HepG2 (cell line): ENCODE measurements around the gene SLC6A6. TPM values are rescaled to one million over a fixed set of nuclear protein-coding genes. Genes with fewer than 3 reads are reported as not detected.

Experiments
- ATAC-seq: fragments of 200-7000 bp; cut with Tn5 transposase; 3 replicates; pipeline ENCODE4 v1.9.1; 2020; ENCODE audit warnings: mild to moderate bottlenecking, moderate library complexity
- BruUV-seq: library from RNA; stranded (reverse); fragments of 400-500 nt; replicated peaks from 2 replicates; lab custom pipeline; 2021; lab: Mats Ljungman, UMichigan
- CTCF ChIA-PET: fragments of 300-600 bp; formaldehyde crosslinking; extraction: SDS; loops from one replicate; lab custom pipeline; 2021; ENCODE audit warnings: low total read pairs, inconsistent platforms, low intra/inter-chr PET ratio; lab: Yijun Ruan, JAX
- POLR2A ChIA-PET: fragments of 350-600 bp; sonication (Branson Sonifier 250); formaldehyde crosslinking; loops from one replicate; lab custom pipeline; 2020; ENCODE audit warnings: antibody characterized with exemption, inconsistent platforms; lab: Yijun Ruan, JAX
- DNase-seq: peaks from one replicate; pipeline ENCODE4 v3.0.0-alpha.2; 2015; ENCODE audit warnings: low spot score
- FAIRE-seq: peaks from 3 replicates; lab custom pipeline; 2011; peaks lifted over from hg19 to GRCh38; lab: Jason Lieb, UNC
- H2AFZ ChIP-seq: one replicate; pipeline ENCODE4 v1.6.1; 2011; ENCODE audit warnings: low read length, inconsistent platforms
- H3K27ac ChIP-seq: fragments of 300-600 bp; 3 replicates; pipeline ENCODE4 v1.8.0; 2011; ENCODE audit warnings: mixed run types, mild to moderate bottlenecking, mixed read lengths, low read length, inconsistent platforms; ENCODE audit not compliant: insufficient read depth; ENCODE audit errors: extremely low read length
- H3K27me3 ChIP-seq, 2 experiments: fragments of 200-600 bp in 1 of 2; 2 replicates in 1 of 2; 3 replicates in 1 of 2; pipeline versions ENCODE4 v1.6.0 to v1.8.0; 2011; ENCODE audit warnings: low read length in 2 of 2, mild to moderate bottlenecking in 2 of 2, moderate library complexity in 2 of 2, inconsistent platforms in 1 of 2; ENCODE audit not compliant: insufficient read depth in 2 of 2, control insufficient read depth in 1 of 2
- H3K36me3 ChIP-seq, 2 experiments: fragments of 200-600 bp in 1 of 2; replicated peaks in 1 of 2; 2 replicates in 1 of 2; 3 replicates in 1 of 2; pipeline versions ENCODE4 v1.5.1 to v1.8.0; 2011; ENCODE audit warnings: low read length in 2 of 2, inconsistent platforms in 1 of 2; ENCODE audit not compliant: insufficient read depth in 2 of 2, control insufficient read depth in 1 of 2
- H3K4me1 ChIP-seq: 2 replicates; pipeline ENCODE4 v1.5.1; 2012; ENCODE audit warnings: low read length, inconsistent platforms; ENCODE audit not compliant: insufficient read depth
- H3K4me2 ChIP-seq: 2 replicates; pipeline ENCODE4 v1.6.0; 2011; ENCODE audit warnings: low read depth, low read length, inconsistent platforms
- H3K4me3 ChIP-seq, 3 experiments: fragments of 200-600 bp in 1 of 3; sonication (generic), shearing (Covaris generic) in 1 of 3; replicated peaks in 1 of 3; 2 replicates each; pipeline ENCODE4 v1.5.1; 2011 to 2016; ENCODE audit warnings: low read length in 3 of 3, inconsistent platforms in 2 of 3, low read depth in 2 of 3, mild to moderate bottlenecking in 2 of 3, control low read depth in 1 of 3, mixed read lengths in 1 of 3; ENCODE audit not compliant: insufficient read depth in 1 of 3
- H3K79me2 ChIP-seq: one replicate; pipeline ENCODE4 v1.6.1; 2011; ENCODE audit warnings: low read length, inconsistent platforms; ENCODE audit not compliant: insufficient read depth
- H3K9ac ChIP-seq: 2 replicates; pipeline ENCODE4 v1.6.0; 2011; ENCODE audit warnings: mild to moderate bottlenecking, low read depth, low read length, inconsistent platforms; ENCODE audit not compliant: insufficient read depth
- H3K9me3 ChIP-seq: 2 replicates; pipeline ENCODE4 v1.5.1; 2012; ENCODE audit warnings: mild to moderate bottlenecking, low read length
- H4K20me1 ChIP-seq: 2 replicates; pipeline ENCODE4 v1.6.0; 2011; ENCODE audit warnings: inconsistent platforms, mild to moderate bottlenecking, low read length, moderate library complexity; ENCODE audit not compliant: insufficient read depth
- FOXO1 ChIP-seq: sonication (generic); formaldehyde crosslinking; IDR thresholded peaks from 2 replicates; pipeline ENCODE4 v1.4.0; 2020; ENCODE audit warnings: missing genetic modification reagents
- NFKBIZ ChIP-seq: IDR thresholded peaks from 2 replicates; pipeline ENCODE4 v1.6.1; 2018; ENCODE audit warnings: missing genetic modification reagents, missing compliant biosample characterization
- SMAD1 ChIP-seq: sonication (generic); formaldehyde crosslinking; IDR thresholded peaks from 2 replicates; pipeline ENCODE4 v1.4.0; 2020; ENCODE audit warnings: missing genetic modification reagents, low read depth, mild to moderate bottlenecking, borderline replicate concordance
- STAT6 ChIP-seq: sonication (generic); formaldehyde crosslinking; IDR thresholded peaks from 2 replicates; pipeline ENCODE4 v1.4.0; 2020; ENCODE audit warnings: missing genetic modification reagents, mild to moderate bottlenecking, borderline replicate concordance
- ZNF280B ChIP-seq: sonication (generic); formaldehyde crosslinking; IDR thresholded peaks from 2 replicates; pipeline ENCODE4 v1.5.0; 2020; ENCODE audit warnings: missing genetic modification reagents, mild to moderate bottlenecking, borderline replicate concordance
- ZNF550 ChIP-seq: sonication (generic); formaldehyde crosslinking; IDR thresholded peaks from 2 replicates; pipeline ENCODE4 v1.4.0; 2020; ENCODE audit warnings: mild to moderate bottlenecking, missing genetic modification reagents, borderline replicate concordance
- ZNF572 ChIP-seq: sonication (generic); formaldehyde crosslinking; IDR thresholded peaks from 2 replicates; pipeline ENCODE4 v1.5.1; 2020; ENCODE audit warnings: mild to moderate bottlenecking, missing genetic modification reagents
- ZNF713 ChIP-seq: sonication (generic); formaldehyde crosslinking; IDR thresholded peaks from 2 replicates; pipeline ENCODE4 v1.4.0; 2020; ENCODE audit warnings: mild to moderate bottlenecking, missing genetic modification reagents
- ZNF772 ChIP-seq: sonication (generic); formaldehyde crosslinking; IDR thresholded peaks from 2 replicates; pipeline ENCODE4 v1.5.0; 2020; ENCODE audit warnings: mild to moderate bottlenecking, missing genetic modification reagents
- ZNF839 ChIP-seq: sonication (generic); formaldehyde crosslinking; IDR thresholded peaks from 2 replicates; pipeline ENCODE4 v1.4.0; 2020; ENCODE audit warnings: missing genetic modification reagents, mild to moderate bottlenecking, borderline replicate concordance
- ZZZ3 ChIP-seq: sonication (generic); formaldehyde crosslinking; IDR thresholded peaks from 2 replicates; pipeline ENCODE4 v1.4.0; 2020; ENCODE audit warnings: missing genetic modification reagents, mild to moderate bottlenecking, borderline replicate concordance
- whole genome bisulfite sequencing: methylation state at CpG from one replicate; pipeline ENCODE4 v1.1.6; 2017; ENCODE audit warnings: low lambda C conversion rate; 5-methylcytosine and 5-hydroxymethylcytosine counted together
- in situ Hi-C: cut with HindIII; loops from 2 replicates; pipeline ENCODE4 v1.10.0; 2017; ENCODE audit warnings: low pct_unique_long_range_greater_than_20kb; ENCODE audit not compliant: extremely low pct_ligation_motif_present
- intact Hi-C: fragments of 100-400 bp; cut with micrococcal nuclease; formaldehyde crosslinking; loops from one replicate; pipeline ENCODE4 v1.10.0; 2022; ENCODE audit not compliant: unreplicated experiment
- polyA plus RNA-seq, 8 experiments: library from polyadenylated mRNA; depleted of rRNA in 3 of 8; stranded (reverse) in 7 of 8; unstranded in 1 of 8; fragments of >200 nt; fragmentation: Illumina TruSeq in 4 of 8; extraction: Trizol in 4 of 8; gene quantifications; 2 replicates each; pipeline versions ENCODE4 v1.2.1 to v1.2.3, GENCODE V29; 2011 to 2016; ENCODE audit warnings: low read depth in 4 of 8, missing spikeins in 1 of 8, mixed read lengths in 1 of 8; ENCODE audit not compliant: insufficient read depth in 1 of 8
- total RNA-seq, 5 experiments: library from RNA; depleted of rRNA; stranded (reverse); fragments of >200 nt; fragmentation: Illumina TruSeq; extraction: Trizol; gene quantifications; 2 replicates each; pipeline ENCODE4 v1.2.3, GENCODE V29; 2016; ENCODE audit warnings: low read depth in 1 of 5

SLC6A6 gene
- total and polyA plus RNA-seq, 2 of the 13 experiments (the other 11 are each of a cell fraction or from before 2014, with no cell fraction given), result 14.1 to 20.7 TPM

GRCh38 chr3:14379843-14380242 is 22.6 kb upstream of the SLC6A6 start:
- no peaks in the 10 kb centered on the region for H3K9me3 ChIP-seq
- H3K36me3 ChIP-seq, result no peaks in the 10 kb centered on the region
- in situ Hi-C loops (loop anchor here (10.0 kb wide), 1 partner anchor 115 kb away; no protein-coding TSS in a partner anchor), intact Hi-C loops (no loop called here)
- TF ChIP-seq ZNF772, result no peak
- TF ChIP-seq ZZZ3 (CRISPR knock-in tag), result no peak
- TF ChIP-seq NFKBIZ (CRISPR knock-in tag), result no peak
- TF ChIP-seq SMAD1 (CRISPR knock-in tag), result no peak
- no peak for TF ChIP-seq FOXO1 (CRISPR knock-in tag)
- TF ChIP-seq ZNF572, result no peak
- no peak for TF ChIP-seq ZNF839 (CRISPR knock-in tag)
- no peak for TF ChIP-seq ZNF713 (CRISPR knock-in tag)
- no peak for TF ChIP-seq ZNF550 (CRISPR knock-in tag)
- TF ChIP-seq STAT6 (CRISPR knock-in tag), result no peak
- no peak for TF ChIP-seq ZNF280B (CRISPR knock-in tag)
- H4K20me1 ChIP-seq, result no peaks in the 10 kb centered on the region
- no peak overlapping the region for H3K9ac ChIP-seq
- H3K27me3 ChIP-seq, result peaks cover 3 to 18% of the 10 kb centered on the region in 2 experiments; a peak in 4 of 5 replicates
- H3K4me1 ChIP-seq, result peaks cover 24% of the 10 kb centered on the region
- DNase-seq (no peak), ATAC-seq (no peak), FAIRE-seq (no peak)
- no TSS peak for BruUV-seq
- H3K27ac ChIP-seq, result no peak overlapping the region
- ChIA-PET POLR2A (no interaction called here), CTCF (no interaction called here)
- H2AFZ ChIP-seq, result no peak overlapping the region
- WGBS, result 38% methylated on average over 8 of the region's 10 CpGs
- H3K4me2 ChIP-seq, result no peak overlapping the region
- no peaks in the 10 kb centered on the region for H3K79me2 ChIP-seq
- no peak overlapping the region for H3K4me3 ChIP-seq
